ENCODE data around the gene OR51B4. TPM values are rescaled to one million over a fixed set of nuclear protein-coding genes. Genes with fewer than 3 reads are reported as not detected.

The OR51B4 gene
- total and polyA plus RNA-seq, 9 of the 15 experiments (the other 6 are each of a cell fraction or from before 2014, with no cell fraction given): 17.1 to 64.6 (median 39.9) TPM

DNA sequence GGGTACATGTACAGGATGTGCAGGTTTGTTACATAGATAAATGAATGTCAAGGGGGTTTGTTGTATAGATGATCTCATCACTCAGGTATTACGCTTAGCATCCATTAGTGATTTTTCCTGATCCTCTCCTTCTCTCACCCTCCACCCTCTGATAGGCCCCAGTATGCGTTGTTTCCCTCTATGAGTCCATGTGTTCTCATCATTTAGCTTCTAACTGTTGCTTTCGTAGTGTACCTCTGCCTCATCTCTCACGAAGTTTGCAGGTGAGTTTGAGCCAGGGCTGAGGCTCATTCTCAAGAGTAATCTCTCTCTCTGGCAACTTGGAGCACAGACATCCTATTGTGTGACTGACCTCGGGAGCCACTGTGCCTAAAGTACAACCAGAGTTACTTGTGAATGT, 27.4 kb downstream of the OR51B4 start (continued):
- TF ChIP-seq DMBX1 (CRISPR knock-in tag; IDR thresholded peaks at IDR 0.05; ENCODE audit: borderline replicate concordance) (peak; percentile 43; the same call in 1 of the 2 replicates), RBM22 (IDR thresholded peaks at IDR 0.05; ENCODE audit: low read depth, low read length, poor library complexity, severe bottlenecking) (no peak), ZNF699 (CRISPR knock-in tag; IDR thresholded peaks at IDR 0.05; ENCODE audit: insufficient replicate concordance) (no peak), TAF9B (IDR thresholded peaks at IDR 0.05; ENCODE audit: partially characterized antibody) (no peak), ELF2 (CRISPR knock-in tag; IDR thresholded peaks at IDR 0.05) (no peak), WHSC1 (IDR thresholded peaks at IDR 0.05; ENCODE audit: low read length) (peak; percentile 35), CREB1 (IDR thresholded peaks at IDR 0.05) (no peak), CREB1 (CRISPR knock-in tag; IDR thresholded peaks at IDR 0.05) (no peak), BRCA1 (IDR thresholded peaks at IDR 0.05) (no peak), BRCA1 (CRISPR knock-in tag; IDR thresholded peaks at IDR 0.05) (no peak), SAFB2 (IDR thresholded peaks at IDR 0.05; ENCODE audit: borderline replicate concordance, low read depth, low read length, severe bottlenecking) (no peak), PTRF (tag; IDR thresholded peaks at IDR 0.05) (no peak), TAF1 (IDR thresholded peaks at IDR 0.05; ENCODE audit: control insufficient read depth, extremely low read depth, insufficient read depth, low read length, severe bottlenecking) (no peak), ZNF766 (CRISPR knock-in tag; conservative IDR thresholded peaks at IDR 0.05) (no peak), SMARCA5 (IDR thresholded peaks at IDR 0.05) (no peak), MYC (IDR thresholded peaks at IDR 0.05; ENCODE audit: low read depth, low read length) (no peak), MYC (CRISPR knock-in tag; IDR thresholded peaks at IDR 0.05; ENCODE audit: borderline replicate concordance, low read depth) (no peak), JUN (IDR thresholded peaks at IDR 0.05; ENCODE audit: borderline replicate concordance, low read depth, low read length) (no peak), JUN (CRISPR knock-in tag; IDR thresholded peaks at IDR 0.05; ENCODE audit: borderline replicate concordance) (no peak), MTF1 (CRISPR knock-in tag; IDR thresholded peaks at IDR 0.05; ENCODE audit: borderline replicate concordance) (no peak), JUND (IDR thresholded peaks at IDR 0.05; ENCODE audit: borderline replicate concordance, low read depth, low read length) (no peak; the same call in 1 of the 2 replicates), JUND (tag; IDR thresholded peaks at IDR 0.05; ENCODE audit: borderline replicate concordance, low read depth, low read length) (peak; percentile 62), RFX5 (IDR thresholded peaks at IDR 0.05; ENCODE audit: low read depth, low read length) (no peak), HDGF (IDR thresholded peaks at IDR 0.05) (peak; percentile 50; the same call in 1 of the 2 replicates), CBX8 (IDR thresholded peaks at IDR 0.05; ENCODE audit: borderline replicate concordance, extremely low read depth, low read depth, low read length, poor library complexity, severe bottlenecking) (no peak), SNIP1 (IDR thresholded peaks at IDR 0.05; ENCODE audit: low read depth) (no peak), ZNF384 (IDR thresholded peaks at IDR 0.05; ENCODE audit: low read depth, low read length) (no peak), SIRT6 (IDR thresholded peaks at IDR 0.05; ENCODE audit: low read depth, low read length) (no peak), PHF8 (IDR thresholded peaks at IDR 0.05; ENCODE audit: borderline replicate concordance, low read length) (no peak)
- TF ChIP-seq, protein P1, sequence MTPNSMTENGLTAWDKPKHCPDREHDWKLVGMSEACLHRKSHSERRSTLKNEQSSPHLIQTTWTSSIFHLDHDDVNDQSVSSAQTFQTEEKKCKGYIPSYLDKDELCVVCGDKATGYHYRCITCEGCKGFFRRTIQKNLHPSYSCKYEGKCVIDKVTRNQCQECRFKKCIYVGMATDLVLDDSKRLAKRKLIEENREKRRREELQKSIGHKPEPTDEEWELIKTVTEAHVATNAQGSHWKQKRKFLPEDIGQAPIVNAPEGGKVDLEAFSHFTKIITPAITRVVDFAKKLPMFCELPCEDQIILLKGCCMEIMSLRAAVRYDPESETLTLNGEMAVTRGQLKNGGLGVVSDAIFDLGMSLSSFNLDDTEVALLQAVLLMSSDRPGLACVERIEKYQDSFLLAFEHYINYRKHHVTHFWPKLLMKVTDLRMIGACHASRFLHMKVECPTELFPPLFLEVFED (CRISPR knock-in tag; conservative IDR thresholded peaks at IDR 0.05): no peak
- TF ChIP-seq, protein P2, sequence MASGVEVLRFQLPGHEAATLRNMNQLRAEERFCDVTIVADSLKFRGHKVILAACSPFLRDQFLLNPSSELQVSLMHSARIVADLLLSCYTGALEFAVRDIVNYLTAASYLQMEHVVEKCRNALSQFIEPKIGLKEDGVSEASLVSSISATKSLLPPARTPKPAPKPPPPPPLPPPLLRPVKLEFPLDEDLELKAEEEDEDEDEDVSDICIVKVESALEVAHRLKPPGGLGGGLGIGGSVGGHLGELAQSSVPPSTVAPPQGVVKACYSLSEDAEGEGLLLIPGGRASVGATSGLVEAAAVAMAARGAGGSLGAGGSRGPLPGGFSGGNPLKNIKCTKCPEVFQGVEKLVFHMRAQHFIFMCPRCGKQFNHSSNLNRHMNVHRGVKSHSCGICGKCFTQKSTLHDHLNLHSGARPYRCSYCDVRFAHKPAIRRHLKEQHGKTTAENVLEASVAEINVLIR (CRISPR knock-in tag; IDR thresholded peaks at IDR 0.05): no peak
